Body of pancreas (tissue), 4 donors: ENCODE data around the gene SLC22A15.

ENCODE experiments used
- POLR2A ChIP-seq, 3 donors: fragments of 450-650 bp; IDR thresholded peaks; one replicate each; pipeline ENCODE4 v1.6.1; 2016; ENCODE audit warnings: antibody characterized with exemption in 3 of 3, mild to moderate bottlenecking in 2 of 3
- TF ChIP-seq, protein P1 (sequence below), 7 experiments: fragments of 450-650 bp in 4 of 7; fragments of 200-600 bp in 3 of 7; sonication (generic) in 3 of 7; IDR thresholded peaks; one replicate each; pipeline ENCODE4 v1.5.1; 2016 to 2019; ENCODE audit warnings: antibody characterized with exemption in 7 of 7

DNA sequence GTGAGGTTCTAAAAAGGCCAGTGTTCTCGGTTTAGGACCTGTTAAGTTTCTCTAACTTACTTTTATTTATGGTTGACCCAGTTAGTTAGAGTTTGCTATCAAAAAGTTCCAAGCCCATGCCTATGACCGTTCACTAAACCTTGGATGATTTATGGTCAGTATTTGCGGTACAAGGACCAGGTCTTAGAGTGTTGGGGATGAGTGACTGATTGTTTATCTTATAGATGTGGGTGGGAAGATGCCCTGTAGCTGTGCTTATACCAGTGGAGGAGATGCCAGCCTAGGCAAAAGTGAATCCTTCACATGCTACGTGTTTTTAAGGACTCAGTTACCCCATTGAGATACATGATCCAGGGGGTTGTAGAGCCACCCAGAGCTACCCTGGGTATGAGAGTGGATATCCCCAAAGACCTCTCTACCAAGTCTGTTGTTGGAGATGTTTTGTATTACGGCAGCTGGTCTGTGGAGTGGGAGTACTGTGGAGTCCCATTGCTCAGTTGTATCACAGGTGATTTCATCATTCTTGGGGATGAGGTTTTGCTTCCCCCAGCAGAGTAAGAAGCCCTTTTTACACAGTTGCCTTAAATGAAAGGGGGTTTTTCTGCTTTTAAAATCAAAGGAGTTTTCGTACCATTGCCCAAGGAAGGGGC lies 2.1 kb downstream of the SLC22A15 start:
- TF ChIP-seq, protein P1, sequence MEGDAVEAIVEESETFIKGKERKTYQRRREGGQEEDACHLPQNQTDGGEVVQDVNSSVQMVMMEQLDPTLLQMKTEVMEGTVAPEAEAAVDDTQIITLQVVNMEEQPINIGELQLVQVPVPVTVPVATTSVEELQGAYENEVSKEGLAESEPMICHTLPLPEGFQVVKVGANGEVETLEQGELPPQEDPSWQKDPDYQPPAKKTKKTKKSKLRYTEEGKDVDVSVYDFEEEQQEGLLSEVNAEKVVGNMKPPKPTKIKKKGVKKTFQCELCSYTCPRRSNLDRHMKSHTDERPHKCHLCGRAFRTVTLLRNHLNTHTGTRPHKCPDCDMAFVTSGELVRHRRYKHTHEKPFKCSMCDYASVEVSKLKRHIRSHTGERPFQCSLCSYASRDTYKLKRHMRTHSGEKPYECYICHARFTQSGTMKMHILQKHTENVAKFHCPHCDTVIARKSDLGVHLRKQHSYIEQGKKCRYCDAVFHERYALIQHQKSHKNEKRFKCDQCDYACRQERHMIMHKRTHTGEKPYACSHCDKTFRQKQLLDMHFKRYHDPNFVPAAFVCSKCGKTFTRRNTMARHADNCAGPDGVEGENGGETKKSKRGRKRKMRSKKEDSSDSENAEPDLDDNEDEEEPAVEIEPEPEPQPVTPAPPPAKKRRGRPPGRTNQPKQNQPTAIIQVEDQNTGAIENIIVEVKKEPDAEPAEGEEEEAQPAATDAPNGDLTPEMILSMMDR (IDR thresholded peaks at IDR 0.05), result no peak
- TF ChIP-seq POLR2A (IDR thresholded peaks at IDR 0.05), result no peak
